Loucy (cell line): ENCODE data around the gene ARL13A.
"Not testable (repeated sequence)": the region's sequence is repeated elsewhere in the genome, so short reads cannot be mapped to it uniquely, and the experiment has no call there.

ENCODE experiments used
- H2AFZ ChIP-seq: fragments of 200-600 bp; sonication (generic); 2 replicates; pipeline ENCODE4 v1.6.0; 2016; ENCODE audit warnings: antibody characterized with exemption, mild to moderate bottlenecking, low read length, moderate library complexity
- H3F3A ChIP-seq: fragments of 200-600 bp; 2 replicates; pipeline ENCODE4 v1.6.0; 2016; ENCODE audit warnings: antibody characterized with exemption, low read depth, mild to moderate bottlenecking
- H3K27me3 ChIP-seq: fragments of 200-600 bp; sonication (generic); 2 replicates; pipeline ENCODE4 v1.6.1; 2014; ENCODE audit warnings: low read length, mild to moderate bottlenecking; ENCODE audit not compliant: insufficient read depth, poor library complexity, severe bottlenecking
- H3K36me3 ChIP-seq: fragments of 200-600 bp; sonication (generic); 2 replicates; pipeline ENCODE4 v1.6.1; 2016; ENCODE audit warnings: low read length; ENCODE audit not compliant: insufficient read depth
- H3K4me1 ChIP-seq: fragments of 200-600 bp; sonication (generic); 2 replicates; pipeline ENCODE4 v1.5.1; 2014; ENCODE audit warnings: low read length, mild to moderate bottlenecking; ENCODE audit not compliant: insufficient read depth, poor library complexity, severe bottlenecking
- H3K4me2 ChIP-seq: fragments of 200-600 bp; sonication (generic); 2 replicates; pipeline ENCODE4 v1.6.0; 2014; ENCODE audit warnings: antibody characterized with exemption, low read length, low read depth, mild to moderate bottlenecking; ENCODE audit not compliant: poor library complexity, severe bottlenecking
- H3K4me3 ChIP-seq: fragments of 200-600 bp; sonication (generic); 2 replicates; pipeline ENCODE4 v1.5.1; 2014; ENCODE audit warnings: low read length, mild to moderate bottlenecking, mixed read lengths; ENCODE audit not compliant: poor library complexity, severe bottlenecking
- H3K79me2 ChIP-seq: fragments of 200-600 bp; sonication (generic); 2 replicates; pipeline ENCODE4 v1.6.1; 2014; ENCODE audit warnings: low read length; ENCODE audit not compliant: insufficient read depth
- H3K9ac ChIP-seq: fragments of 200-600 bp; sonication (generic); 2 replicates; pipeline ENCODE4 v1.6.0; 2014; ENCODE audit warnings: mild to moderate bottlenecking, low read depth, low read length, moderate library complexity; ENCODE audit not compliant: poor library complexity, severe bottlenecking
- H3K9me2 ChIP-seq: fragments of 200-600 bp; sonication (generic); replicated peaks from 2 replicates; pipeline ENCODE4 v1.6.1; 2016; ENCODE audit warnings: low read depth, low read length, mixed read lengths
- H3K9me3 ChIP-seq: fragments of 200-600 bp; sonication (generic); 2 replicates; pipeline ENCODE4 v1.6.1; 2014; ENCODE audit warnings: mild to moderate bottlenecking, antibody characterized with exemption, low read length, low read depth; ENCODE audit not compliant: insufficient read depth
- H4K20me1 ChIP-seq: fragments of 200-600 bp; sonication (generic); 2 replicates; pipeline ENCODE4 v1.6.0; 2014; ENCODE audit warnings: antibody characterized with exemption, low read length, mild to moderate bottlenecking; ENCODE audit not compliant: insufficient read depth, poor library complexity, severe bottlenecking
- CTCF ChIP-seq: fragments of 200-600 bp; sonication (generic); conservative IDR thresholded peaks from 2 replicates; pipeline ENCODE4 v1.5.1; 2014; ENCODE audit warnings: mild to moderate bottlenecking, antibody characterized with exemption, low read length
- EZH2phosphoT487 ChIP-seq: fragments of 200-600 bp; IDR thresholded peaks from 2 replicates; pipeline ENCODE4 v1.6.1; 2018; ENCODE audit warnings: antibody characterized with exemption, mild to moderate bottlenecking, moderate library complexity, borderline replicate concordance

Gene ARL13A

GRCh38 chrX:101009090-101009489 lies 39.6 kb downstream of the ARL13A start:
- H2AFZ ChIP-seq = no peak overlapping the region
- H4K20me1 ChIP-seq = no peaks in the 10 kb centered on the region
- peaks cover 10% of the 10 kb centered on the region; the same call in 1 of the 2 replicates for H3K36me3 ChIP-seq
- H3K27me3 ChIP-seq = no peaks in the 10 kb centered on the region
- H3K4me2 ChIP-seq = no peak overlapping the region
- H3K9me3 ChIP-seq = no peaks in the 10 kb centered on the region
- no peaks in the 10 kb centered on the region for H3K79me2 ChIP-seq
- TF ChIP-seq EZH2phosphoT487 (no peak), CTCF (no peak)
- no peaks in the 10 kb centered on the region for H3K4me1 ChIP-seq
- no peak overlapping the region for H3K9ac ChIP-seq
- H3F3A ChIP-seq = no peaks in the 10 kb centered on the region
- no peak overlapping the region for H3K4me3 ChIP-seq
- H3K9me2 ChIP-seq = no peaks in the 10 kb centered on the region

GRCh38 chrX:101012031-101012430 lies 42.5 kb downstream of the ARL13A start:
- not testable (repeated sequence) for H4K20me1 ChIP-seq, H3K9me2 ChIP-seq, H3K27me3 ChIP-seq, H3K9ac ChIP-seq, H3F3A ChIP-seq, H3K9me3 ChIP-seq, H3K4me2 ChIP-seq, H3K4me3 ChIP-seq, H3K79me2 ChIP-seq, H2AFZ ChIP-seq, H3K4me1 ChIP-seq
- H3K36me3 ChIP-seq = peaks cover 13% of the 10 kb centered on the region; the same call in 1 of the 2 replicates

GRCh38 chrX:101022020-101022419 lies 52.5 kb downstream of the ARL13A start:
- no peaks in the 10 kb centered on the region for H3K27me3 ChIP-seq
- no peak overlapping the region for H3K4me3 ChIP-seq
- no peaks in the 10 kb centered on the region for H3K79me2 ChIP-seq
- H3F3A ChIP-seq = no peaks in the 10 kb centered on the region
- no peak overlapping the region for H3K9ac ChIP-seq
- no peaks in the 10 kb centered on the region for H3K9me2 ChIP-seq
- no peak overlapping the region for H2AFZ ChIP-seq
- H3K4me1 ChIP-seq = no peaks in the 10 kb centered on the region
- TF ChIP-seq CTCF (no peak), EZH2phosphoT487 (no peak)
- H4K20me1 ChIP-seq = no peaks in the 10 kb centered on the region
- peaks cover 27% of the 10 kb centered on the region; the same call in 1 of the 2 replicates for H3K36me3 ChIP-seq
- no peaks in the 10 kb centered on the region for H3K9me3 ChIP-seq
- no peak overlapping the region for H3K4me2 ChIP-seq

DNA sequence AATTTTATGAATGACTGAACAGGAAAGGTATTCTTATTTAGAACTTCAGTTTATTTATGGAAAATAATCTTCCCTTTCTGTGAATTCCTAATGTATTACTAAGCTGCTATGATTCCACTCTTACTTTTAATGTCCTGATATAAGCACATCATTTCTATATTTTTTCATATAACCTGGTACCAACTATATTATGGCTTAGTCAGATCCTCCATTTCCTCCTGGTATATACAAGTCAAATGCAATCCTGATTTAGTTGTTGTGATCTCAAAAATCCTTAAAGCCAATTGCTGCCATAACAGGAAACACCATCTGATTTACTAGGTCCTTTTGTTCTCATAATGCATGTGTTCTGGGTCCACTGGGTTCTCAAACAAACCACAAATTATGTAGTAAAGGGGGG lies 55.6 kb downstream of the ARL13A start:
- H3K36me3 ChIP-seq = peaks cover 25% of the 10 kb centered on the region; the same call in 1 of the 2 replicates
- H3K9me2 ChIP-seq = no peaks in the 10 kb centered on the region
- H3K4me2 ChIP-seq = no peak overlapping the region
- no peaks in the 10 kb centered on the region for H3F3A ChIP-seq
- no peaks in the 10 kb centered on the region for H3K4me1 ChIP-seq
- TF ChIP-seq CTCF (no peak), EZH2phosphoT487 (no peak)
- H3K79me2 ChIP-seq = no peaks in the 10 kb centered on the region
- H3K9ac ChIP-seq = no peak overlapping the region
- H3K4me3 ChIP-seq = no peak overlapping the region
- H4K20me1 ChIP-seq = no peaks in the 10 kb centered on the region
- H3K27me3 ChIP-seq = no peaks in the 10 kb centered on the region
- H2AFZ ChIP-seq = no peak overlapping the region
- no peaks in the 10 kb centered on the region for H3K9me3 ChIP-seq
